Urinary bladder (tissue), 4 donors: ENCODE results near the gene MSTN. TPM values are rescaled to one million over a fixed set of nuclear protein-coding genes. Genes with fewer than 3 reads are reported as not detected.

Experiments used
- DNase-seq: peaks from one replicate; pipeline ENCODE4 v3.0.0-alpha.2; 2015; ENCODE audit errors: extremely low spot score
- H3K27ac ChIP-seq: one replicate; pipeline ENCODE4 v1.5.1; 2013; ENCODE audit warnings: low read depth, mild to moderate bottlenecking, moderate library complexity
- H3K36me3 ChIP-seq: one replicate; pipeline ENCODE4 v1.6.1; 2013; ENCODE audit warnings: mild to moderate bottlenecking, moderate library complexity; ENCODE audit not compliant: insufficient read depth
- H3K4me1 ChIP-seq: one replicate; pipeline ENCODE4 v1.6.1; 2013; ENCODE audit warnings: mild to moderate bottlenecking, moderate library complexity; ENCODE audit not compliant: insufficient read depth
- H3K4me3 ChIP-seq: one replicate; pipeline ENCODE4 v1.5.1; 2013; ENCODE audit warnings: low read depth, low read length
- WGBS: extraction: QIAGEN DNeasy Blood & Tissue Kit; methylation state at CpG from one replicate; pipeline ENCODE4 v1.1.7; 2013; 5-methylcytosine and 5-hydroxymethylcytosine counted together
- polyA plus RNA-seq: library from polyadenylated mRNA; stranded (reverse); fragments of 200-250 nt; gene quantifications from one replicate; pipeline ENCODE4 v1.2.3, GENCODE V29; 2013
- total RNA-seq: library from RNA; depleted of rRNA; stranded (reverse); fragments of >200 nt; gene quantifications from one replicate; pipeline ENCODE4 v1.2.3, GENCODE V29; 2014
- donor health status: healthy with polysubstance abuse.
- donor health status: healthy.

MSTN gene
- total and polyA plus RNA-seq, 2 donors: 0.11 to 5.8 TPM

DNA sequence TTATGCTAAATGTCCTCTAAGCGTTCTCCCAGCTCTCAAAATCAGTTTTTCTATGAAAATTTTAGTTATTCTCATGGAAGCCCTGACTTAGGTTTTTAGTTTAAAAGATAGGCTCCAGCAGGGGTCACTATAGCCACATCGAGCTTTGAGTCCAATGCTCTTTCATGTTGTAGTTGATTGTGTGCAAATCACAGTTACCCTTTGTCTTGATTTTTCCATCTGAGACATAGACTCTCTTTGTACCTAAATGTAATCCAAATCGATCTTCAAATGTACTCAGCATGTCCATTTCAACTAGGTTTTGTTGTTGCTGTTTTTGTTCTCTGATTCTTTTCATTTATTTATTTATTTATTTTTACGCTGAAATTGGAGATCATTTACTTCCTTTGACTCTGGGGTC lies 26.4 kb upstream of the MSTN start:
- peak; percentile 33 for DNase-seq
- H3K36me3 ChIP-seq: no peaks in the 10 kb centered on the region
- no peak overlapping the region for H3K4me3 ChIP-seq
- H3K4me1 ChIP-seq: no peaks in the 10 kb centered on the region
- 32% methylated on average over 4 of the region's 4 CpGs for whole genome bisulfite sequencing
- H3K27ac ChIP-seq: no peak overlapping the region

GRCh38 chr2:190084704-190085103 lies 22.2 kb upstream of the MSTN start:
- no peak for DNase-seq
- Histone ChIP-seq H3K4me3 (no peak overlapping the region), H3K36me3 (no peaks in the 10 kb centered on the region), H3K27ac (no peak overlapping the region), H3K4me1 (no peaks in the 10 kb centered on the region)
- WGBS: 97% methylated on average over 2 of the region's 2 CpGs

DNA sequence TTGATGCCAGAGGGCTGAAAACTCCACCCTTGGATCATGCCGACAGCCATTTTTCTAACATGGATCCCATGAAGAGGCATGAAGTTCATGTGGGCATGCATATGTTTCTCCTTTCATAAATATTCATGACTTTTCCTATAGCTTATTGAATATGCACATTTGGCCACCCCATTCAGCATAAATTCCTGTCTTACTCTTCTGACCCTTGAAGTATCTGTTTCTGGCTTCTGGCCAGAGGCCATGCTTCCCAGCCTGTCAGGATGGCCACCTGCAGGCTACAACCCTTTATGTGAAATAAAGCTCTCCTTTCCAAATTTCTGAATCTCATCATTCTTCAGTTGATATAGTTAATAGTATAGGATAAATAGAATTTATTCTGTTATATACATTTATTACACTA lies 19.6 kb upstream of the MSTN start:
- H3K36me3 ChIP-seq: no peaks in the 10 kb centered on the region
- H3K4me1 ChIP-seq: no peaks in the 10 kb centered on the region
- H3K27ac ChIP-seq: no peak overlapping the region
- no peak for DNase-seq
- H3K4me3 ChIP-seq: no peak overlapping the region
- WGBS: 100% methylated on average over 1 of the region's 1 CpG

- no peak for DNase-seq
- Histone ChIP-seq H3K36me3 (no peaks in the 10 kb centered on the region), H3K4me3 (no peak overlapping the region), H3K27ac (no peak overlapping the region), H3K4me1 (no peaks in the 10 kb centered on the region)
Measured at GRCh38 chr2:190080527-190081049, 18.1 kb upstream of the MSTN start.

DNA sequence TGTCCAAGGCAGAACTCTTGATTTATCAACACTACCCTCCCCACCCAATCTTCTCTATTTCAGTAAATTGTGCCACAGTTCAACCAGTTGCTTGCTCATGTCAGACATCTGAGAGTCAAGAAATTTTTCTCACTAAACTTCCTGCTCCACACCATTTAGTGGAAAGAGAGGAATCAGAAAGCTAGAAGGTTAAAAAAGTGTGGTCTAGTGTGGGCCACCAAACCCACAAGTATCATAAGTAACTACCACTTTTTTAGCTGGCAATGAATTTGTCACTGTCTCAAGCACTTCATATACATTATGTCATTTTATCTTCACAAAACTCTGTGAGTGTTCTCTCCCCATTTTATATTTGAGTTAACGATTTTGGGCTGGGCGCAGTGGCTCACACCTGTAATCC lies 16.6 kb upstream of the MSTN start:
- no peak overlapping the region for H3K4me3 ChIP-seq
- H3K27ac ChIP-seq: no peak overlapping the region
- DNase-seq: no peak
- 91% methylated on average over 2 of the region's 2 CpGs for WGBS
- no peaks in the 10 kb centered on the region for H3K4me1 ChIP-seq
- no peaks in the 10 kb centered on the region for H3K36me3 ChIP-seq

- H3K27ac ChIP-seq: no peak overlapping the region
- no peak for DNase-seq
- H3K4me1 ChIP-seq: no peaks in the 10 kb centered on the region
- H3K4me3 ChIP-seq: no peak overlapping the region
- H3K36me3 ChIP-seq: no peaks in the 10 kb centered on the region
Measured at GRCh38 chr2:190075623-190076022, 13.1 kb upstream of the MSTN start.

DNA sequence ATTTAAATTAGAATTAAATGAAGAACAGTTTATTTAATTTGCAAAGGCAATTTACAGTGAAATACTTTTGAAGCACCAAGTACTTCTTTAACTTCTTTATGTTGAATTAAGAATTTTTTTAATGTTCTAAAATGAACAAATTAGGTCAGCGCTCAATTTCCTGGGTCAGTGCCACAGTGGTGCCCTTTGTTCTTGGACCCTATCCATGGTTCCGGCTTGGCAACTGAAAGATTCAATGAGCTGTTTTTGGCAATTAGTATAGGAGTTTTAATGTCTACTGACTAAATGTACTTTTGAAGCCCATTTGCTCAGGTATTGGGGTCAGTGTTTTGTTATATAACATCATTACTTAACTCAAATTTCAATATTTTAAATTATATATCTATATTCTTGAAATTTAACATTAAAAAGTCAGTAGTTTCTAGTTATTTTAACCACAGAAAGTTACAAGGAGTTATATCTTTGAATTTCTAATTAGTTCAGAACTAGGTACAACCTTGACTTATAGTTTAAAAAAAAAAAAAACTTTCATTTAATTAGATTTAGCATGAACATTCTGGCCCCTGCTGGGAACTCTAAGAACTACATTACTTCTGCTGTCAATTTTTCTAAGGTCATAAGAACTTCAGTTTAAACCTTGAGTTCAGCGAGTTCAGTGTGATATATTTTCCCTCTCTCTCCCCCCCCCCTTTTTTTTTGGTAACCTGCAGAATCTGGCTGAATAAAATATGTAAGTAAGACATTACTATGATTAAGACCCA lies 7.6 kb upstream of the MSTN start:
- peak; percentile 23 for DNase-seq

GRCh38 chr2:190068764-190069163 lies 6.2 kb upstream of the MSTN start:
- H3K36me3 ChIP-seq: no peaks in the 10 kb centered on the region
- DNase-seq: no peak
- H3K4me3 ChIP-seq: no peak overlapping the region
- 34% methylated on average over 1 of the region's 1 CpG for WGBS
- no peaks in the 10 kb centered on the region for H3K4me1 ChIP-seq
- H3K27ac ChIP-seq: no peak overlapping the region

More for the DNA sequence above, 7.6 kb upstream of the MSTN start:
- no peaks in the 10 kb centered on the region for H3K36me3 ChIP-seq
- H3K4me1 ChIP-seq: no peaks in the 10 kb centered on the region
- no peak overlapping the region for H3K4me3 ChIP-seq
- H3K27ac ChIP-seq: no peak overlapping the region
- WGBS: 57% methylated on average over 3 of the region's 3 CpGs

GRCh38 chr2:190065839-190066238 lies 3.3 kb upstream of the MSTN start:
- no peaks in the 10 kb centered on the region for H3K36me3 ChIP-seq
- H3K4me1 ChIP-seq: no peaks in the 10 kb centered on the region
- no peak overlapping the region for H3K27ac ChIP-seq
- no peak for DNase-seq
- WGBS: 95% methylated on average over 4 of the region's 4 CpGs
- no peak overlapping the region for H3K4me3 ChIP-seq

- DNase-seq: no peak
- Histone ChIP-seq H3K4me3 (no peak overlapping the region), H3K4me1 (no peaks in the 10 kb centered on the region), H3K36me3 (no peaks in the 10 kb centered on the region), H3K27ac (no peak overlapping the region)
- WGBS: 57% methylated on average over 2 of the region's 2 CpGs
Measured at GRCh38 chr2:190063624-190064023, 1.1 kb upstream of the MSTN start.

DNA sequence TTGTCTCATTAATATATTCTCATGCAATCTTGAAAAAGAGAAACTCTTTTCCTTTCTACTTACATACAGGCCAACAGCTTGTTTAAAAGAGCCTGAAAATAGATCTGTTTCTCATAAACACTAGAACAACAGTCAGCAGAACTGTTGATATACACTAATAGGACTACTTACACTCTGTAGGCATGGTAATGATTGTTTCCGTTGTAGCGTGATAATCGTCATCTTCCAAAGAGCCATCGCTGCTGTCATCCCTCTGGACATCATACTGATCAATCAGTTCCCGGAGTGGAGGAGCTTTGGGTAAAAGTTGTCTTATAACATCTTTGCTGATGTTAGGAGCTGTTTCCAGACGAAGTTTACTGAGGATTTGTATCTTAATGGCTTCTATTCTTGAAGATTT lies 476 bp downstream of the MSTN start:
- Histone ChIP-seq H3K4me1 (no peaks in the 10 kb centered on the region), H3K27ac (no peak overlapping the region), H3K4me3 (peak overlapping the region; percentile 5), H3K36me3 (no peaks in the 10 kb centered on the region)
- 54% methylated on average over 6 of the region's 6 CpGs for WGBS
- no peak for DNase-seq

- no peak overlapping the region for H3K27ac ChIP-seq
- no peaks in the 10 kb centered on the region for H3K4me1 ChIP-seq
- DNase-seq: no peak
- H3K4me3 ChIP-seq: no peak overlapping the region
- no peaks in the 10 kb centered on the region for H3K36me3 ChIP-seq
- 94% methylated on average over 2 of the region's 2 CpGs for whole genome bisulfite sequencing
Measured at GRCh38 chr2:190060626-190061025, 1.9 kb downstream of the MSTN start.

DNA sequence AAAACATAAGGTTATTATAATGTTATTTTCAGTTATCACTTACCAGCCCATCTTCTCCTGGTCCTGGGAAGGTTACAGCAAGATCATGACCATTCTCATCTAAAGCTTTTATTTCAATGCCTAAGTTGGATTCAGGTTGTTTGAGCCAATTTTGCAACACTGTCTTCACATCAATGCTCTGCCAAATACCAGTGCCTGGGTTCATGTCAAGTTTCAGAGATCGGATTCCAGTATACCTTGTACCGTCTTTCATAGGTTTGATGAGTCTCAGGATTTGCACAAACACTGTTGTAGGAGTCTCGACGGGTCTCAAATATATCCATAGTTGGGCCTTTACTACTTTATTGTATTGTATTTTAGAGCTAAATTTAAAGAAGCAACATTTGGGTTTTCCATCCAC lies 2.5 kb downstream of the MSTN start:
- H3K27ac ChIP-seq: no peak overlapping the region
- H3K4me1 ChIP-seq: no peaks in the 10 kb centered on the region
- 98% methylated on average over 4 of the region's 4 CpGs for WGBS
- no peak overlapping the region for H3K4me3 ChIP-seq
- no peak for DNase-seq
- H3K36me3 ChIP-seq: no peaks in the 10 kb centered on the region

DNA sequence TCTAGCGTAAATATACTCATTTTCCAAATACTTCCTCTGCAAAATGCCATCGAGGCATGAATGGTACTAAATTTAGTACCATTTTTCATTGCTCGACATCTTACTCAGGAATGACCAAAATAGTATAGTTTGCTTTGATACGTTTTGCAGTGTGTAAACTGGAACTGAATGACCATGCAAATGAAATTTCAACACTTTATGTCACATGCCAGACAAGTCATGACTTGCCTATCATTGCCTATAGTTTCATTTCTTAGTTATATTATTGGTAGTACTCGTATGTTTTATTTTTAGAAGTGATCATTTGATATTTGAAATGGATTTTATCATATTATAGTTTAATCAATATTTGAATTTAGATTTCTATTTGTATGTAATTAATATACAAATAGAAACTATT lies 9.1 kb downstream of the MSTN start:
- Histone ChIP-seq H3K4me3 (no peak overlapping the region), H3K27ac (no peak overlapping the region), H3K36me3 (no peaks in the 10 kb centered on the region), H3K4me1 (no peaks in the 10 kb centered on the region)
- no peak for DNase-seq
- 68% methylated on average over 5 of the region's 5 CpGs for WGBS

DNA sequence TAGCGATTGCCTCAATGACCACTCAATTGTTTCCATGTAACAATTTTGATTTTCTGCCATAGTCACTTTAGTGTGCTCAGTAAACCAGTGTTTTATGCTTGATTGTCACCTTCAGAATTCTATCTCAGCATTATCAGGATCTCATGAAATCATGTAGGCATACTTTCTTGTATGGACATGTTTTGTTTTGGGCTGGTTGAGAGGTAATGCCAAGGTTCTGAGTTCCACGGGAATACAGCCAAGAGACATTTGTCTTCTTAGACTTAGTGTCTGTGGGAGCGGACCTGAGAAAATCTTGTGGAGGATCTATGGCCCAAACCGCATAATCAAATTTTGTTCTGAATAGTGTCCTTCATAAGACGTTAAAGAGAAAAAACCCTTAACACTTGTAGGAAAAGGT lies 10.2 kb downstream of the MSTN start:
- H3K36me3 ChIP-seq: no peaks in the 10 kb centered on the region
- WGBS: 84% methylated on average over 5 of the region's 5 CpGs
- no peak overlapping the region for H3K4me3 ChIP-seq
- DNase-seq: no peak
- no peaks in the 10 kb centered on the region for H3K4me1 ChIP-seq
- H3K27ac ChIP-seq: no peak overlapping the region
